ENCODE results near the gene KRTAP1-5. TPM values are rescaled to one million over a fixed set of nuclear protein-coding genes. Genes with fewer than 3 reads are reported as not detected.
"Not testable (repeated sequence)": the region's sequence is repeated elsewhere in the genome, so short reads cannot be mapped to it uniquely, and the experiment has no call there.

KRTAP1-5 gene
- total RNA-seq, 1 donor from 2014 or later, result not detected

DNA sequence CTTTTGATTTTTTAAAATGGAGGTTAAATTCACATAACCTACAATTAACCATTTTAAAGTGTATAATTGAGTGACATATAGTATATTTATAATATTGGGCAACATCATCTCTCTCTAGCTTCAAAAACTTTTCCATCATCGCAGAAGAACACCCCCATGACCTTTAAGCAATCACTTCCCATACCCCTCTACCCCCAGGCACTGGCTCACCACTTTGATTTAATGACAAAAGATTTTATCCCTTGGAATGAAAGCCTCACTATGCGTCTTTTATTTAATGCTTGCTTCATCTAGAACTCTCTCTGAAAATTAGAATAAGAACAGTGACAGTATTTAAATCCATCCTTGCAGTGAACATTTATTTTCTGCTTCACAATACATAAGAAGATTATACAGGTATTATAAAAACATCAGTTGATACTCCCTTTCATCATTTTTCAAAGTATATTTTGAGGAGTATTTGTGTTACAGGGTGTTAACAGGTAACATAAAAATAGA is 10.9 kb upstream of the KRTAP1-5 start:
- TF ChIP-seq, protein P1, sequence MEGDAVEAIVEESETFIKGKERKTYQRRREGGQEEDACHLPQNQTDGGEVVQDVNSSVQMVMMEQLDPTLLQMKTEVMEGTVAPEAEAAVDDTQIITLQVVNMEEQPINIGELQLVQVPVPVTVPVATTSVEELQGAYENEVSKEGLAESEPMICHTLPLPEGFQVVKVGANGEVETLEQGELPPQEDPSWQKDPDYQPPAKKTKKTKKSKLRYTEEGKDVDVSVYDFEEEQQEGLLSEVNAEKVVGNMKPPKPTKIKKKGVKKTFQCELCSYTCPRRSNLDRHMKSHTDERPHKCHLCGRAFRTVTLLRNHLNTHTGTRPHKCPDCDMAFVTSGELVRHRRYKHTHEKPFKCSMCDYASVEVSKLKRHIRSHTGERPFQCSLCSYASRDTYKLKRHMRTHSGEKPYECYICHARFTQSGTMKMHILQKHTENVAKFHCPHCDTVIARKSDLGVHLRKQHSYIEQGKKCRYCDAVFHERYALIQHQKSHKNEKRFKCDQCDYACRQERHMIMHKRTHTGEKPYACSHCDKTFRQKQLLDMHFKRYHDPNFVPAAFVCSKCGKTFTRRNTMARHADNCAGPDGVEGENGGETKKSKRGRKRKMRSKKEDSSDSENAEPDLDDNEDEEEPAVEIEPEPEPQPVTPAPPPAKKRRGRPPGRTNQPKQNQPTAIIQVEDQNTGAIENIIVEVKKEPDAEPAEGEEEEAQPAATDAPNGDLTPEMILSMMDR (IDR thresholded peaks at IDR 0.05), result no peak
- H3K27me3 ChIP-seq, result no peaks in the 10 kb centered on the region

DNA sequence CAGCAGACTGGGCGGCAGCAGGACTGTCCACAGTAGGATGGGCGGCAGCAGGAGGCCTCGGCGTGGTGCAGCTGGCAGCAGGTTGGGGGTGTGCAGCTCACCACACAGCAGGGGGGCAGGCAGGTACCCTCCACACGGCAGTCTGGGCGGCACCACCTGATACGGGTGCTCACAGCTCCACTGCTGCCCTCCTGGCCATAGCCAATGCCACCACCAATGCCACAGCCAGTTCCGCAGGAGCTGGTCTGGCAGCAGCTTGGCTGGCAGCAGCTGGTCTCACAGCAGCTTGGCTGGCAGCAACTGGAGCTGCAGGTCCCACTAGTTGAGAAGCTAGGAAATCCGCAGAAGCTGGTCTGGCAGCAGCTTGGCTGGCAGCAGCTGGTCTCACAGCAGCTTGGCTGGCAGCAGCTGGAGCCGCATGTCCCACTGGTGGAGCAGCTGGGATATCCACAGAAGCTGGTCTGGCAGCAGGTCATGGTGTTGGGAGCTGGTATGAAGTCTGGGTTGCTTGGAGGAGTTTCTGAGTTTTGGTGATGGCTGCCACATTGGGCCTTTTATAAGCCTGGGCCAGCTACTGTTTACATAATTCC is 7.4 kb upstream of the KRTAP1-5 start, which contains the start of gene KRTAP1-3:
KRTAP1-3 (minus strand) TSS at position 529 of the 590 bp plus-strand sequence; CDS start at position 476, 53 bp downstream.
- ATAC-seq; H3K27me3 ChIP-seq; H3K36me3 ChIP-seq; H3K27ac ChIP-seq; intact Hi-C loops (cut with DNase I); H3K4me1 ChIP-seq; DNase-seq; H3K9me3 ChIP-seq; H3K4me3 ChIP-seq: not testable (repeated sequence)

More for the DNA sequence above, 10.9 kb upstream of the KRTAP1-5 start:
- H3K36me3 ChIP-seq, result no peaks in the 10 kb centered on the region
- H3K4me1 ChIP-seq, result no peaks in the 10 kb centered on the region
- no peaks in the 10 kb centered on the region for H3K9me3 ChIP-seq
- no peak overlapping the region for H3K27ac ChIP-seq
- ATAC-seq, result no peak
- DNase-seq, result no peak
- intact Hi-C loops (cut with DNase I), result no loop called here
- H3K4me3 ChIP-seq, result no peak overlapping the region

DNA sequence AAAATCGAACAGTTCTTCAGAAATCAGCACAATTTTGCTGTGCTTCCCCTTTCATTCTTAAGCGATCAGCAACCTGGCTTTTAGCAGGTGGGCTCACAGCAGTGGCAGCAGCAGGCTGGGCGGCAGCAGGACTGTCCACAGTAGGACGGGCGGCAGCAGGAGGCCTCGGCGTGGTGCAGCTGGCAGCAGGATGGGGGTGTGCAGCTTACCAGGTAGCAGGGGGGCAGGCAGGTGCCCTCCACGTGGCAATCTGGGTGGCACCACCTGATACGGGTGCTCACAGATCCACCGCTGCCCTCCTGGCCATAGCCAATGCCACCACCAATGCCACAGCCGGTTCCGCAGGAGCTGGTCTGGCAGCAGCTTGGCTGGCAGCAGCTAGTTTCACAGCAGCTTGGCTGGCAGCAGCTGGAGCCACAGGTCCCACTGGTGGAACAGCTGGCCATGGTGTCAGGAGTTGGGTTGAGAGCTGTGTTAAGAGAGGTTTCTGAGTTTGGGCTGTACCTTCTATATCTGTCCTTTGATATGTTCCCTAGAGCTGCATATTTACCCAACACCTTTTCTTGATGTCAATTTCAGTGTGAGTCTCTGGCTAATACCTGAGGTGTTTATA is 2.7 kb upstream of the KRTAP1-5 start, which contains the start of gene KRTAP1-4:
KRTAP1-4 (minus strand) TSS at position 563 of the 613 bp plus-strand sequence; CDS start at position 446, 117 bp downstream.
- H3K27ac ChIP-seq, result no peak within 1 kb of the TSS
- no peak for DNase-seq
- intact Hi-C loops (cut with DNase I), result no loop called here

DNA sequence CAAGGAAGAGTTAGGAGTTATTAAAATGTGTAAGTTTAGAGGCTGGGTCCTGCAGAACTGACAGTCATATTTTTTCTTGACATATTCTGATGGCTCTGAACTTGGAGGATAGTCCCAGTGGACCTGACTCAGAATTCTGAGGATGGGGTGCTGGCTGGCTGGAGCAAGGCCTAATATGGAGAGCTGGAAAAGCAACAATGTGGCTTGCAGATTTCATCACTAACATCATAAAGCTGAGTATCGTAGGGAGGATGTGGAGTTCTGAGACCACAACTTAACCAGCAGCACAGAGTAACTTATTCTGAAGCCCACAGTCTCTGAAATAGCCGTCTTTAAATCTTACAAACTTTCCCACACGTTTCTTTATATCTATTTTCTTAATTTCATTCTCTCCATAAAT is 2.3 kb downstream of the KRTAP1-5 start:
- intact Hi-C loops (cut with DNase I), result no loop called here
- ATAC-seq, result no peak

More for the DNA sequence above, 2.7 kb upstream of the KRTAP1-5 start, which contains the start of gene KRTAP1-4:
- Histone ChIP-seq H3K4me3 (no peak within 1 kb of the TSS), H3K36me3 (no peaks in the 10 kb centered on the region), H3K27me3 (no peaks in the 10 kb centered on the region), H3K4me1 (no peaks in the 10 kb centered on the region), H3K9me3 (no peaks in the 10 kb centered on the region)
- TF ChIP-seq, protein P1 (IDR thresholded peaks at IDR 0.05), result no peak
- no peak for ATAC-seq

DNA sequence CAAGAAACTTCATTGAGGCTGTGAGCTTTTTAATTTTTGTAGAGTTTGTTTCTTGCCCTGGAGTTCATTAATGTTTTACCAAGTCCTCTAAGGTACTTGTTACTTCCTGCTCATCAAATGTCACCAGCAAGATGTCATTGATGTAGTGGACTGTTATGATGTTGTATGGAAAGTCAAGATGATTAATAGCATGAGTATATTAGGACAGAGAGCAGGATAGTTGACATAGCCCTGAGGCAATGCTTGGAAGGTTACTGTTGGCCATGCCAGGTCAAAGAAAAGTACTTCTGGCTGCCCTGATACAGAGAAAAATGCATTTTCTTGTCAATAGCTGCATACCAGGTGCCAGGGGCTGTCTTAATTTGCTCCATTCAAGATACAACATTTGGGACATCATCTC is 6.7 kb downstream of the KRTAP1-5 start:
- H3K4me1 ChIP-seq, result no peaks in the 10 kb centered on the region
- H3K9me3 ChIP-seq, result no peaks in the 10 kb centered on the region
- H3K4me3 ChIP-seq, result no peak overlapping the region
- TF ChIP-seq, protein P1 (IDR thresholded peaks at IDR 0.05), result no peak
- no peaks in the 10 kb centered on the region for H3K36me3 ChIP-seq
- H3K27ac ChIP-seq, result no peak overlapping the region
- DNase-seq (no peak), ATAC-seq (no peak)
- peaks cover 5% of the 10 kb centered on the region for H3K27me3 ChIP-seq
- intact Hi-C loops (cut with DNase I), result no loop called here

More for the DNA sequence above, 2.3 kb downstream of the KRTAP1-5 start:
- Histone ChIP-seq H3K27me3 (peaks cover 5% of the 10 kb centered on the region), H3K4me1 (no peaks in the 10 kb centered on the region), H3K27ac (no peak overlapping the region), H3K4me3 (no peak overlapping the region), H3K36me3 (no peaks in the 10 kb centered on the region), H3K9me3 (no peaks in the 10 kb centered on the region)
- TF ChIP-seq, protein P1 (IDR thresholded peaks at IDR 0.05), result no peak
- DNase-seq, result no peak

DNA sequence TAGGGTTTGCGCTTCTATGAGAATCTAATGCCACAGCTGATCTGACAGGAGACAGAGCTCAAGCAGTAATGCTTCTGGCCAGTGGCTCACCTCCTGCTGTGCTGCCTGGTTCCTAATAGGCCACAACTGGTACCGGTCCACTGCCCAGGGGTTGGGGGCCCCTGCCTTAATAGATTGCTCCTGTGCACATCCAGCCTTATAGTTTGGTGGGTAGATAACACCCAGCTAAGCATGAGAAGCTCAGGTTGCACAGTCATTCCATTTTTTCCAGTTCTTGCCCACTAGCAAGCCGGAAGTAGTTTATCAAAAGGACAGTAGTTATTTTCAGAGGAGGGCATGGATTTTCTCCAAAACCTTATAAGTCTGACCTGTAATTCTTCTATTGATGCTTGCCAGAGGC is 7.6 kb downstream of the KRTAP1-5 start:
- ATAC-seq (no peak), DNase-seq (no peak)
- Histone ChIP-seq H3K4me3 (no peak overlapping the region), H3K9me3 (no peaks in the 10 kb centered on the region), H3K36me3 (no peaks in the 10 kb centered on the region), H3K27ac (no peak overlapping the region), H3K4me1 (no peaks in the 10 kb centered on the region), H3K27me3 (peaks cover 5% of the 10 kb centered on the region)
- TF ChIP-seq, protein P1 (IDR thresholded peaks at IDR 0.05), result no peak
- intact Hi-C loops (cut with DNase I), result no loop called here

Data from upper lobe of right lung (tissue), 1 donor.